GM12878 (cell line): Measurements from ENCODE around the gene ADRB1. TPM values are rescaled to one million over a fixed set of nuclear protein-coding genes. Genes with fewer than 3 reads are reported as not detected.

ENCODE experiments used
- ATAC-seq: fragments of 200-7000 bp; cut with Tn5 transposase; 3 replicates; pipeline ENCODE4 v1.9.1; 2020; ENCODE audit warnings: mild to moderate bottlenecking, moderate library complexity
- BruUV-seq: library from RNA; stranded (reverse); fragments of 400-500 nt; replicated peaks from 2 replicates; lab custom pipeline; 2021; lab: Mats Ljungman, UMichigan
- CTCF ChIA-PET: fragments of 300-600 bp; sonication (Branson Sonifier 250); formaldehyde crosslinking; extraction: SDS; loops from one replicate; lab custom pipeline; 2021; ENCODE audit warnings: inconsistent platforms; lab: Yijun Ruan, JAX
- POLR2A ChIA-PET: fragments of 350-600 bp; formaldehyde crosslinking; extraction: SDS; loops from one replicate; lab custom pipeline; 2021; ENCODE audit warnings: inconsistent platforms; lab: Charles Lee
- RAD21 ChIA-PET: fragments of 300-600 bp; sonication (Branson Sonifier 250); formaldehyde crosslinking; loops from one replicate; lab custom pipeline; 2023; ENCODE audit warnings: antibody characterized with exemption; ENCODE audit not compliant: unreplicated experiment; lab: Charles Lee
- SMC1A ChIA-PET: fragments of 300-600 bp; sonication (Branson Sonifier 250); formaldehyde crosslinking; loops from one replicate; lab custom pipeline; 2023; ENCODE audit not compliant: unreplicated experiment, uncharacterized antibody; lab: Charles Lee
- DNase-seq: peaks from one replicate; pipeline ENCODE4 v3.0.0-alpha.2; 2011; ENCODE audit warnings: low read depth, low spot score
- FAIRE-seq: peaks from 3 replicates; lab custom pipeline; 2011; peaks lifted over from hg19 to GRCh38; lab: Jason Lieb, UNC
- H2AFZ ChIP-seq: 2 replicates; pipeline ENCODE4 v1.6.0; 2011; ENCODE audit warnings: low read depth, low read length, control low read depth; ENCODE audit not compliant: control insufficient read depth
- H3K27ac ChIP-seq: 2 replicates; pipeline ENCODE4 v1.5.1; 2011; ENCODE audit warnings: control low read depth; ENCODE audit not compliant: control insufficient read depth, insufficient read depth
- H3K27me3 ChIP-seq, 2 experiments: replicated peaks in 1 of 2; 2 replicates each; pipeline versions ENCODE4 v1.6.0 to v1.6.1; 2011; ENCODE audit warnings: low read length in 1 of 2; ENCODE audit not compliant: control insufficient read depth in 2 of 2, insufficient read depth in 2 of 2
- H3K36me3 ChIP-seq, 2 experiments: 2 replicates each; pipeline ENCODE4 v1.5.1; 2011; ENCODE audit warnings: low read length in 1 of 2; ENCODE audit not compliant: control insufficient read depth in 2 of 2, insufficient read depth in 2 of 2
- H3K4me1 ChIP-seq: 2 replicates; pipeline ENCODE4 v1.6.1; 2011; ENCODE audit warnings: mild to moderate bottlenecking, low read length, moderate library complexity, mixed read lengths; ENCODE audit not compliant: control insufficient read depth, insufficient read depth
- H3K4me2 ChIP-seq: 2 replicates; pipeline ENCODE4 v1.6.0; 2011; ENCODE audit warnings: control low read depth; ENCODE audit not compliant: control insufficient read depth, insufficient read depth
- H3K4me3 ChIP-seq: fragments of 200-600 bp; sonication (generic); 2 replicates; pipeline ENCODE4 v1.5.1; 2016
- H3K79me2 ChIP-seq: 2 replicates; pipeline ENCODE4 v1.6.0; 2011; ENCODE audit warnings: low read length; ENCODE audit not compliant: control insufficient read depth, insufficient read depth
- H3K9ac ChIP-seq: 2 replicates; pipeline ENCODE4 v1.8.0; 2011; ENCODE audit warnings: low read length, control low read depth, mixed read lengths; ENCODE audit not compliant: control insufficient read depth, insufficient read depth
- H3K9me3 ChIP-seq: replicated peaks from 3 replicates; pipeline ENCODE4 v1.5.1; 2011; ENCODE audit warnings: mild to moderate bottlenecking, low read length; ENCODE audit not compliant: control insufficient read depth, insufficient read depth
- H4K20me1 ChIP-seq: 2 replicates; pipeline ENCODE4 v1.6.0; 2011; ENCODE audit not compliant: control insufficient read depth, insufficient read depth
- HDAC6 ChIP-seq: fragments of 200-600 bp; sonication (generic); IDR thresholded peaks from one replicate; pipeline ENCODE4 v1.8.0; 2017; ENCODE audit warnings: antibody characterized with exemption; ENCODE audit not compliant: unreplicated experiment
- NKRF ChIP-seq: fragments of 450-650 bp; conservative IDR thresholded peaks from 2 replicates; pipeline ENCODE4 v1.6.1; 2017; ENCODE audit warnings: mild to moderate bottlenecking, moderate library complexity
- PML ChIP-seq: IDR thresholded peaks from 2 replicates; pipeline ENCODE4 v1.6.1; 2012; ENCODE audit warnings: low read length, inconsistent platforms
- RCOR1 ChIP-seq: conservative IDR thresholded peaks from 2 replicates; pipeline ENCODE4 v1.6.1; 2012; ENCODE audit warnings: low read depth, low read length, improper control_type of control experiment
- RELA ChIP-seq: fragments of 450-650 bp; IDR thresholded peaks from 2 replicates; pipeline ENCODE4 v1.8.0; 2014; ENCODE audit warnings: borderline replicate concordance; ENCODE audit not compliant: partially characterized antibody
- WGBS: methylation state at CpG from one replicate; pipeline ENCODE4 v1.1.6; 2016; ENCODE audit warnings: low lambda C conversion rate; ENCODE audit not compliant: insufficient replicate concordance, insufficient coverage; ENCODE audit errors: missing lambda C conversion rate; 5-methylcytosine and 5-hydroxymethylcytosine counted together
- in situ Hi-C: fragments of 300-500 bp; cut with MboI; formaldehyde crosslinking; loops from 9 replicates; pipeline ENCODE4 v1.14.3; 2018; ENCODE audit warnings: mixed read lengths
- intact Hi-C: fragments of 100-400 bp; cut with micrococcal nuclease; formaldehyde crosslinking; loops from one replicate; pipeline ENCODE4 v1.14.2; 2022; ENCODE audit not compliant: unreplicated experiment
- polyA plus RNA-seq, 11 experiments: library from polyadenylated mRNA; depleted of rRNA in 4 of 11; unstranded in 6 of 11; stranded (reverse) in 5 of 11; fragments of >200 nt; fragmentation: Nextera tagmentation in 4 of 11; fragmentation: Illumina TruSeq in 1 of 11; extraction: Ambion mirVana in 4 of 11; extraction: Trizol in 1 of 11; gene quantifications; 1 replicate in 1 of 11; 2 replicates in 10 of 11; pipeline versions ENCODE4 v1.2.1 to v1.2.3, GENCODE V29; 2011 to 2016; ENCODE audit warnings: inconsistent platforms in 2 of 11, missing spikeins in 2 of 11, low read depth in 1 of 11
- total RNA-seq, 4 experiments: library from RNA; depleted of rRNA in 3 of 4; stranded (reverse); fragments of >200 nt in 3 of 4; fragmentation: Illumina TruSeq in 1 of 4; extraction: Trizol in 1 of 4; gene quantifications; 2 replicates each; pipeline versions ENCODE4 v1.2.1 to v1.2.3, GENCODE V29; 2013 to 2021

Gene ADRB1
- total and polyA plus RNA-seq, 10 of the 15 experiments (the other 5 are each of a cell fraction or from before 2014, with no cell fraction given) = 0.26 to 4.5 (median 1.1) TPM

GRCh38 chr10:113997428-113997827, 46.2 kb upstream of the ADRB1 start (continued):
- TF ChIP-seq PML = no peak
- no peak for TF ChIP-seq RCOR1
- TF ChIP-seq, all 136 proteins: peak for 0

GRCh38 chr10:113999531-113999930, 44.1 kb upstream of the ADRB1 start:
- no peaks in the 10 kb centered on the region for H3K79me2 ChIP-seq
- SMC1A ChIA-PET = interaction anchor here (0.6 to 1.0 kb wide), 2 partner anchors 29 to 48 kb away, joined by 3 read pairs; no protein-coding TSS in a partner anchor
- H3K9me3 ChIP-seq = no peaks in the 10 kb centered on the region
- no peak overlapping the region for H3K27ac ChIP-seq
- no peak for FAIRE-seq
- WGBS = 11% methylated on average over 5 of the region's 5 CpGs
- no TSS peak for BruUV-seq
- RAD21 ChIA-PET = no interaction called here
- ATAC-seq = no peak
- POLR2A ChIA-PET = no interaction called here
- H4K20me1 ChIP-seq = no peaks in the 10 kb centered on the region
- H3K27me3 ChIP-seq = peaks cover 0 to 1% of the 10 kb centered on the region in 2 experiments; a peak in 1 of 4 replicates
- CTCF ChIA-PET = interaction anchor here (0.7 kb wide), 1 partner anchor 105 kb away, joined by 3 read pairs; no protein-coding TSS in a partner anchor
- in situ Hi-C loops = no loop called here
- no peak for TF ChIP-seq HDAC6
- TF ChIP-seq RELA = no peak
- TF ChIP-seq, all 136 proteins: peak for 0
- Histone ChIP-seq H3K4me3 (no peak overlapping the region), H3K4me1 (no peaks in the 10 kb centered on the region), H3K4me2 (no peak overlapping the region), H3K9ac (no peak overlapping the region), H2AFZ (no peak overlapping the region), H3K36me3 (no peaks in the 10 kb centered on the region)
- DNase-seq = no peak
- intact Hi-C loops = no loop called here

- H3K79me2 ChIP-seq = no peaks in the 10 kb centered on the region
- H2AFZ ChIP-seq = no peak overlapping the region
- no peaks in the 10 kb centered on the region for H3K9me3 ChIP-seq
- H3K4me1 ChIP-seq = no peaks in the 10 kb centered on the region
- H3K27ac ChIP-seq = no peak overlapping the region
- H4K20me1 ChIP-seq = no peaks in the 10 kb centered on the region
- H3K27me3 ChIP-seq = peaks cover 0 to 1% of the 10 kb centered on the region in 2 experiments; a peak in 1 of 4 replicates
- POLR2A ChIA-PET = no interaction called here
- CTCF ChIA-PET = no interaction called here
- TF ChIP-seq NKRF = no peak
- RAD21 ChIA-PET = no interaction called here
- no peaks in the 10 kb centered on the region for H3K36me3 ChIP-seq
- SMC1A ChIA-PET = interaction anchor here (1.0 kb wide), 1 partner anchor 49 kb away, joined by 3 read pairs; no protein-coding TSS in a partner anchor
- WGBS = 58% methylated on average over 6 of the region's 6 CpGs
- no peak overlapping the region for H3K4me3 ChIP-seq
- ATAC-seq (no peak), FAIRE-seq (no peak), DNase-seq (no peak)
- H3K9ac ChIP-seq = no peak overlapping the region
- intact Hi-C loops (no loop called here), in situ Hi-C loops (no loop called here)
- no peak overlapping the region for H3K4me2 ChIP-seq
- no TSS peak for BruUV-seq
Observed at GRCh38 chr10:114000457-114001010, 43.1 kb upstream of the ADRB1 start.
